ENCODE measurements around the gene LAMC1. TPM values are rescaled to one million over a fixed set of nuclear protein-coding genes. Genes with fewer than 3 reads are reported as not detected.
"Not testable (repeated sequence)": the region's sequence is repeated elsewhere in the genome, so short reads cannot be mapped to it uniquely, and the experiment has no call there.

Gene LAMC1
- total RNA-seq, 1 donor from 2014 or later = 164 TPM

GRCh38 chr1:183070234-183070922, 47.2 kb downstream of the LAMC1 start:
- no peaks in the 10 kb centered on the region for H3K9me3 Mint-ChIP-seq
- TF ChIP-seq CTCF (conservative IDR thresholded peaks at IDR 0.05) = no peak
- no peak for DNase-seq (ENCODE audit: extremely low spot score, unreplicated experiment)
- no peaks in the 10 kb centered on the region for H3K27me3 Mint-ChIP-seq
- H3K4me3 Mint-ChIP-seq = no peak overlapping the region
- no peak overlapping the region for H3K27ac Mint-ChIP-seq
- H3K36me3 Mint-ChIP-seq = no peaks in the 10 kb centered on the region
- H3K4me1 Mint-ChIP-seq (ENCODE audit: unreplicated experiment) = peaks cover 41% of the 10 kb centered on the region

DNA sequence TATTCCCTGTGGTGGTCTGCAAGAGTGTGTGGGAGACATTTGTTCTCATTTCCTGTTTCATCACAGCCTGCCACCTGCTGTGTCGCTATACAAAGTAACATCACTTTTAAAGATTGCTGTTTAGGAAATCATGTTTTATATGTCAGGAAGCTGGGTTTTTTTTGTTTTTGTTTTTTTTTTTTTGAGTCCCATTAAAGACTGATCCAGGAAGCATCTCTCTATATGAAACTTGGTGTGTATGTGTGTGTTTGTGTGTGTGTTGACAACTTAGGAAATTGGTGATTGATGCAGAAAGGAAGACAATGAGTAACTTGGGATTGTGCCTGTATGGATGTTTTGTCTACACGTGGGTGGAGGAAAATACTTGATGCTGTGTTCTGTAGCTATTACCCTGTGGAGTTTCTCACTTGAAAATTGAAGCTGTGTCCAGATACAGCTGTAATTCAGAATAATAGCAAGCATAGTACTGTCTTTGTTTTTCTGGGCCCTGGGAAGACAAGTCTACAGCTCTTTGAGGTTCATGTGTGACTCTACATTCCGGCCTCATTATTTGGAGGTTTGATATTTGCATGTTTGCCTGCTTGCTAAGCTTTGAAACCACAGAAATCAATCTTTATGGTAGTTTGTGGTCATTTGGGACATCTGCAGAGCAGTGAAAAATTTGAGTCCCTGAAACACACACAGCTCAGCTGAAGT, 47.9 kb downstream of the LAMC1 start:
- peaks cover 47% of the 10 kb centered on the region for H3K4me1 Mint-ChIP-seq (ENCODE audit: unreplicated experiment)
- H3K9me3 Mint-ChIP-seq = no peaks in the 10 kb centered on the region
- H3K27me3 Mint-ChIP-seq = no peaks in the 10 kb centered on the region
- no peak for TF ChIP-seq CTCF (conservative IDR thresholded peaks at IDR 0.05)
- peak overlapping the region; percentile 3 for H3K4me3 Mint-ChIP-seq
- no peaks in the 10 kb centered on the region for H3K36me3 Mint-ChIP-seq
- no peak overlapping the region for H3K27ac Mint-ChIP-seq
- DNase-seq (ENCODE audit: extremely low spot score, unreplicated experiment) = no peak

DNA sequence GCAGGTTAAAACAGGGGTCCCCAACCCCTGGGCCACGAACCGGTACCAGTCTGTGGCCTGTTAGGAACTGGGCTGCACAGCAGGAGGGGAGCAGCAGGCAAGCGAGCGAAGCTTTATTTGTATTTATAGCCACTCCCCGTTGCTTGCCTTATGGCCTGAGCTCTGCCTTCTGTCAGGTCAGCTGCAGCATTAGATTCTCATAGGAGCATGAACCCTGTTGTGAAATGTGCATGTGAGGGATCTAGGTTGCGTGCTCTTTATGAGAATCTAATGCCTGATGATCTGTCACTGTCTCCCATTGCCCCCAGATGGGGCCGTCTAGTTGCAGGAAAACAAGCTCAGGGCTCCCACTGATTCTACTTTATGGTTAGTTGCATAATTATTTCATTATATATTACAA, 49.4 kb downstream of the LAMC1 start:
- not testable (repeated sequence) for H3K27ac Mint-ChIP-seq; DNase-seq (ENCODE audit: extremely low spot score, unreplicated experiment); H3K36me3 Mint-ChIP-seq; H3K27me3 Mint-ChIP-seq; H3K9me3 Mint-ChIP-seq
- Mint-ChIP-seq H3K4me3 (peak overlapping the region; percentile 24), H3K4me1 (ENCODE audit: unreplicated experiment) (peaks cover 55% of the 10 kb centered on the region)

- Mint-ChIP-seq H3K36me3 (no peaks in the 10 kb centered on the region), H3K4me1 (ENCODE audit: unreplicated experiment) (peaks cover 55% of the 10 kb centered on the region), H3K9me3 (no peaks in the 10 kb centered on the region), H3K27me3 (no peaks in the 10 kb centered on the region), H3K4me3 (no peak overlapping the region), H3K27ac (no peak overlapping the region)
- TF ChIP-seq CTCF (conservative IDR thresholded peaks at IDR 0.05) = no peak
- DNase-seq (ENCODE audit: extremely low spot score, unreplicated experiment) = no peak
Measured at GRCh38 chr1:183073320-183073719, 50.1 kb downstream of the LAMC1 start.

DNA sequence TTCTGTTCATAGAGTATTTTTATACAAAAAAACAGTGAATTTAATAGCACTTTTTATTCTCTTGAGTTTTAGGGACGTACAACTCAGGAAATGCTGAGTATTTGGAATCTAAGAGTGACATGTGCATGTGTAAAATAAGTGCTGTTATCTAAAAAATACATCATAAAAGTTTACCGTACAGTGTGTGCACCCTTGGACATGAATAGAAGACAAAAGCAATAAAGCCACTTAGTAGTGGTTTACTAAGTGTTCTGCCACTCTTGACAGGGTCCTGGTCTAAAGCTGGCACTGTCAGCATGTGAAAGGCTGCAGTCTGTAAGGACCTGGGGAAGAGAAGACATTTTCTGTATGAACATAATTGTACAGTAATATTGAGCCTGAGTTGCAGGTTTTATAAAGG, 51.0 kb downstream of the LAMC1 start:
- DNase-seq (ENCODE audit: extremely low spot score, unreplicated experiment) = no peak
- TF ChIP-seq CTCF (conservative IDR thresholded peaks at IDR 0.05) = no peak
- Mint-ChIP-seq H3K27ac (no peak overlapping the region), H3K36me3 (no peaks in the 10 kb centered on the region), H3K4me3 (no peak overlapping the region), H3K9me3 (no peaks in the 10 kb centered on the region), H3K27me3 (no peaks in the 10 kb centered on the region), H3K4me1 (ENCODE audit: unreplicated experiment) (peaks cover 51% of the 10 kb centered on the region)

GRCh38 chr1:183075861-183076260, 52.6 kb downstream of the LAMC1 start:
- Mint-ChIP-seq H3K4me3 (no peak overlapping the region), H3K36me3 (no peaks in the 10 kb centered on the region), H3K4me1 (ENCODE audit: unreplicated experiment) (peaks cover 41% of the 10 kb centered on the region), H3K27me3 (no peaks in the 10 kb centered on the region), H3K27ac (no peak overlapping the region), H3K9me3 (no peaks in the 10 kb centered on the region)
- no peak for TF ChIP-seq CTCF (conservative IDR thresholded peaks at IDR 0.05)
- DNase-seq (ENCODE audit: extremely low spot score, unreplicated experiment) = no peak
